Left ventricle myocardium inferior (tissue), 1 donor: ENCODE data around the gene SPIB. TPM values are rescaled to one million over a fixed set of nuclear protein-coding genes. Genes with fewer than 3 reads are reported as not detected.
A peak's percentile ranks its signal among the peaks of the same experiment; 100 is the strongest.
"Not testable (repeated sequence)": the region's sequence is repeated elsewhere in the genome, so short reads cannot be mapped to it uniquely, and the experiment has no call there.

Experiments used
- DNase-seq: peaks from one replicate; pipeline ENCODE4 v3.0.0-alpha.2; 2020
- H3K27ac ChIP-seq: fragments of 200-600 bp; replicated peaks from 2 replicates; pipeline ENCODE4 v1.8.0; 2021
- H3K27me3 ChIP-seq: fragments of 200-600 bp; 2 replicates; pipeline ENCODE4 v1.8.0; 2021; ENCODE audit warnings: low read depth
- H3K36me3 ChIP-seq: fragments of 200-600 bp; 2 replicates; pipeline ENCODE4 v1.8.0; 2021
- H3K4me1 ChIP-seq: fragments of 200-600 bp; 2 replicates; pipeline ENCODE4 v1.8.0; 2021
- H3K4me3 ChIP-seq: fragments of 200-600 bp; 2 replicates; pipeline ENCODE4 v1.8.0; 2021; ENCODE audit warnings: mild to moderate bottlenecking, moderate library complexity
- H3K9me3 ChIP-seq: fragments of 200-600 bp; replicated peaks from 2 replicates; pipeline ENCODE4 v1.8.0; 2021
- intact Hi-C: fragments of 100-400 bp; cut with micrococcal nuclease; formaldehyde crosslinking; loops from one replicate; pipeline ENCODE4 v1.11.0; 2022
- total RNA-seq: library from RNA; stranded (reverse); fragmentation: NEBNext Ultra II Directional; extraction: Animal tissue kit (Norgen Biotek cat#: 25700); gene quantifications from one replicate; pipeline ENCODE4 v1.2.1, GENCODE V29; 2021
- TF ChIP-seq, protein P1 (sequence below): fragments of 200-600 bp; IDR thresholded peaks from 2 replicates; pipeline ENCODE4 v1.8.0; 2021; ENCODE audit warnings: antibody characterized with exemption, mild to moderate bottlenecking, borderline replicate concordance
- donor health status: DM: no; HTN: yes; CAD: no; lungs with severe emphysema.

Gene SPIB
- total RNA-seq, 1 donor from 2014 or later = not detected

- DNase-seq = no peak
- Histone ChIP-seq H3K4me1 (no peaks in the 10 kb centered on the region), H3K36me3 (no peaks in the 10 kb centered on the region), H3K4me3 (no peak overlapping the region), H3K27me3 (peaks cover 32% of the 10 kb centered on the region), H3K27ac (no peak overlapping the region), H3K9me3 (no peaks in the 10 kb centered on the region)
- intact Hi-C loops = no loop called here
- TF ChIP-seq, protein P1, sequence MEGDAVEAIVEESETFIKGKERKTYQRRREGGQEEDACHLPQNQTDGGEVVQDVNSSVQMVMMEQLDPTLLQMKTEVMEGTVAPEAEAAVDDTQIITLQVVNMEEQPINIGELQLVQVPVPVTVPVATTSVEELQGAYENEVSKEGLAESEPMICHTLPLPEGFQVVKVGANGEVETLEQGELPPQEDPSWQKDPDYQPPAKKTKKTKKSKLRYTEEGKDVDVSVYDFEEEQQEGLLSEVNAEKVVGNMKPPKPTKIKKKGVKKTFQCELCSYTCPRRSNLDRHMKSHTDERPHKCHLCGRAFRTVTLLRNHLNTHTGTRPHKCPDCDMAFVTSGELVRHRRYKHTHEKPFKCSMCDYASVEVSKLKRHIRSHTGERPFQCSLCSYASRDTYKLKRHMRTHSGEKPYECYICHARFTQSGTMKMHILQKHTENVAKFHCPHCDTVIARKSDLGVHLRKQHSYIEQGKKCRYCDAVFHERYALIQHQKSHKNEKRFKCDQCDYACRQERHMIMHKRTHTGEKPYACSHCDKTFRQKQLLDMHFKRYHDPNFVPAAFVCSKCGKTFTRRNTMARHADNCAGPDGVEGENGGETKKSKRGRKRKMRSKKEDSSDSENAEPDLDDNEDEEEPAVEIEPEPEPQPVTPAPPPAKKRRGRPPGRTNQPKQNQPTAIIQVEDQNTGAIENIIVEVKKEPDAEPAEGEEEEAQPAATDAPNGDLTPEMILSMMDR = no peak
Measured at GRCh38 chr19:50468818-50469217, 50.1 kb downstream of the SPIB start.

DNA sequence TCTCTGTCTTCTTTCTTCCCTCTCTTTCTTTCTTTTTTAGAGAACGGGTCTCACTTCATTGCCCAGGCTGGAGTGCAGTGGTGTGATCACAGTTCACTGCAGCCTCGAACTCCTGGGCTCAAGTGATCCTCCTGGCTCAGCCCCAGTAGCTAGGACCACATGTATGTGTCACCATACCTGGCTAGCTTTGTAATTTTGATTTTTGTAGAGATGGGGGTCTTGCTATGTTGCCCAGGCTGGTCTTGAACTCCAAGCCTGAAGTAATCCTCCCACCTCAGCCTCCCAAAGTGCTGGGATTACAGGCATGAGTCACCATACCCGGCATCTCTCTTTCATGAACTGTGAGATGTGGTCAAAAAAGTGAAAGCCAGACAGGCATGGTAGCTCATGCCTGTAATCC, 54.6 kb downstream of the SPIB start:
- intact Hi-C loops = not testable (repeated sequence)

DNA sequence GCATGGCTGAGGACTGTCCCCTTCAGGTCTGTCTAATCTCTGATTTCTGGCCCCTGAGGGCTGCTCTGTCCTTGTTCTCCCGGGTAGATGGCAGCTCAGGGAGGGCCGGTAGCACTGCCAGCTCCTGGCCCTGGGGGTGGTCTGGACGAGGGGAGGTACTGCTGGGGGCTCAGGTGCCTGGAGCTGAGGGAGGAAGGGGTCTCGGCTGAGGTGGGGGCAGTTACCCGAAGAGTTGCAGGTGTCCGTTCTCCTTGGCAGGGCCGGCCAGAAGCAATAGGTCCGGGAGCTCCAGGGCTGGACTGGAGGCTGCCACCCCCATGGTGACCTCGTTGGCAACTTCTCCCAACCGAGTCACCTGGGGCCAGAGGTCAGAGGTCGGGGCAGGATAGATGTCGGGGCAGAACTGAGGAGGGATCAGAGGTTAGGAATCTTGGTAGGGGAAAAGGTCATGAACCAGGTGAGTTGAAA, 56.4 kb downstream of the SPIB start:
- DNase-seq = no peak
- no peaks in the 10 kb centered on the region for H3K9me3 ChIP-seq
- intact Hi-C loops = no loop called here
- H3K27ac ChIP-seq = no peak overlapping the region
- TF ChIP-seq, protein P1 = no peak
- no peak overlapping the region for H3K4me3 ChIP-seq
- H3K27me3 ChIP-seq = no peaks in the 10 kb centered on the region
- H3K36me3 ChIP-seq = peaks cover 22% of the 10 kb centered on the region
- H3K4me1 ChIP-seq = peaks cover 32% of the 10 kb centered on the region

More for the DNA sequence above, 54.6 kb downstream of the SPIB start:
- H3K36me3 ChIP-seq, H3K4me3 ChIP-seq, H3K27me3 ChIP-seq, H3K27ac ChIP-seq, DNase-seq, H3K9me3 ChIP-seq: not testable (repeated sequence)
- peaks cover 20% of the 10 kb centered on the region for H3K4me1 ChIP-seq

DNA sequence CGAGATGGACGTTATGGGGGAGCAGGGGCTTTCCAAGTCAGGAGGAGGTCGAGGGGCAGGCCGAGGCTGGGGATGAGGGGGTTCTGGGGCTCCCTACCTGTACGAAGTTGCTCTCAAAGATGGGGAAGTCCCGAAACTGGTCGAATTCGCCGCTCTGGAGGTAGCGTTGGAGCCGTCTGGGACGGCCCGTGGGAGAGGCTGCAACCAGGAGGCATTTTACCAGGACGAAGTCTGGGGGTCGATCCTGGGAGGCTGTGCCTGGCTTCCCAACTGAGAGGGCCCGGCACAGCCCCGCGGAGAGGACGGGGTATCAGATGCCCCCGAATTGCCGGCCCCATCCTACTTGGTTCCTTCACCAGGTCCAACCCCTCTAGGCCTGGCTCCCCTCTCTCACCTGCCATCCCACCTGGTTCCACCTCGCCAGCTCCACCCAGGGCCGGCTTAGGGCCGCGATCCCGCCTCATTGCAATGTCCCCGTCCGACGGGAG, 57.0 kb downstream of the SPIB start:
- Histone ChIP-seq H3K4me3 (peak overlapping the region; percentile 73), H3K27me3 (no peaks in the 10 kb centered on the region), H3K4me1 (peaks cover 32% of the 10 kb centered on the region), H3K9me3 (no peaks in the 10 kb centered on the region), H3K27ac (peak overlapping the region; percentile 64), H3K36me3 (peaks cover 29% of the 10 kb centered on the region)
- TF ChIP-seq, protein P1 = no peak
- intact Hi-C loops = no loop called here
- DNase-seq = no peak

- intact Hi-C loops = no loop called here
- Histone ChIP-seq H3K27ac (peak within 1 kb of the TSS; percentile 64), H3K27me3 (no peaks in the 10 kb centered on the region), H3K9me3 (no peaks in the 10 kb centered on the region), H3K36me3 (peaks cover 35% of the 10 kb centered on the region), H3K4me1 (peaks cover 32% of the 10 kb centered on the region), H3K4me3 (peak within 1 kb of the TSS; percentile 73)
- peak; percentile 90 for DNase-seq
- TF ChIP-seq, protein P1 = no peak
Measured at GRCh38 chr19:50476224-50476906, 57.6 kb downstream of the SPIB start, which contains the start of the genes EMC10 and GARIN5A. TSS of gene EMC10 (plus strand) at chr19:50476507. CDS start at chr19:50476545, 38 bp downstream. TSS of gene GARIN5A (minus strand) at chr19:50476848. CDS start at chr19:50476388, 460 bp downstream.

- H3K4me3 ChIP-seq = peak overlapping the region; percentile 73
- DNase-seq = no peak
- peaks cover 40% of the 10 kb centered on the region for H3K36me3 ChIP-seq
- intact Hi-C loops = no loop called here
- TF ChIP-seq, protein P1 = no peak
- H3K27me3 ChIP-seq = no peaks in the 10 kb centered on the region
- peaks cover 32% of the 10 kb centered on the region for H3K4me1 ChIP-seq
- no peaks in the 10 kb centered on the region for H3K9me3 ChIP-seq
- peak overlapping the region; percentile 64 for H3K27ac ChIP-seq
Measured at GRCh38 chr19:50476907-50477238, 58.1 kb downstream of the SPIB start.
